ENCODE results near the gene DHRS3. TPM values are rescaled to one million over a fixed set of nuclear protein-coding genes. Genes with fewer than 3 reads are reported as not detected.

Gene DHRS3
- total and polyA plus RNA-seq, 2 donors (not counting 1 experiment from before 2014, with no cell fraction given): 0.37 TPM

DNA sequence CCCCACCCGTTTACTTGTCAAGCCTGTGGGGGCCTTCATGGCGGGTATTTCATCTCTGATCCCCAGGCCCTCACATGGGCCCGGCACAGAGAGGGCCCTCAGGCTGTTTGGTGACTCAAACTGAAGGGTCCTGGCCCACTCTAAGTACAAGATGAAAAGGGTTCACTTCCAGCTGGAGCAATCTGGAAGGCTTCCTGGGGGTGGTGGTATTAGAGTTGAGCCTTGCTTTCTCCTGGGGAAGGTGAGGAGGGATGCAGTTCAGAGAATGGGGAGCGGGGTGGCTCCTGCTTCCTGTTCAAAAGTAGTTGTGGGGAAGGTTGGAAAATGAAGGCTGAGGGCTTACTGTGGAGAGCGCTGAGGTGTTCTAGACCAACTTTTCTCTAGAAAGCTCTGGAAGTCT, 47.7 kb downstream of the DHRS3 start:
- DNase-seq (no peak), ATAC-seq (ENCODE audit: low read depth) (no peak)
- Histone ChIP-seq H3K4me1 (ENCODE audit: control insufficient read depth in 2 of 2, insufficient read depth in 2 of 2, low read length in 2 of 2) (no peaks in the 10 kb centered on the region), H3K9me3 (ENCODE audit: control extremely low read depth in 1 of 3, control insufficient read depth in 2 of 3, insufficient read depth in 1 of 3, low read length in 2 of 3) (peaks cover 0 to 10% (median 0%) of the 10 kb centered on the region in 3 donors), H3K4me2 (replicated peaks; ENCODE audit: low read depth, low read length, poor library complexity, severe bottlenecking) (no peak overlapping the region), H3K27ac (ENCODE audit: low read length in 2 of 2) (no peak overlapping the region), H3K9ac (ENCODE audit: low read length) (no peak overlapping the region), H3K27me3 (replicated peaks in 1 of 4; ENCODE audit: control extremely low read depth in 1 of 4, control insufficient read depth in 3 of 4, insufficient read depth in 4 of 4, low read length in 3 of 4) (no peaks in the 10 kb centered on the region), H3K4me3 (ENCODE audit: control extremely low read depth in 1 of 5, extremely low read depth in 1 of 5, insufficient read depth in 1 of 5, low read depth in 2 of 5, low read length in 4 of 5) (no peak overlapping the region), H2AFZ (ENCODE audit: insufficient read depth, low read depth, low read length, poor library complexity, severe bottlenecking) (no peak overlapping the region), H3K79me2 (ENCODE audit: control insufficient read depth, insufficient read depth, low read length) (no peaks in the 10 kb centered on the region), H4K20me1 (ENCODE audit: control insufficient read depth, insufficient read depth, low read length, poor library complexity, severe bottlenecking) (no peaks in the 10 kb centered on the region), H3K36me3 (replicated peaks in 1 of 2; ENCODE audit: control extremely low read depth in 1 of 2, control insufficient read depth in 1 of 2, extremely low read depth in 1 of 2, insufficient read depth in 2 of 2, low read length in 1 of 2) (no peaks in the 10 kb centered on the region)
- WGBS (ENCODE audit: insufficient coverage): 88% methylated on average over 5 of the region's 5 CpGs
- ChIA-PET CTCF (no interaction called here), POLR2A (no interaction called here)
- no peaks in the 10 kb centered on the region for H3K4me1 Mint-ChIP-seq
- intact Hi-C loops (cut with micrococcal nuclease): no loop called here
- no peak overlapping the region for H3K4me3 Mint-ChIP-seq
- TF ChIP-seq, protein P1, sequence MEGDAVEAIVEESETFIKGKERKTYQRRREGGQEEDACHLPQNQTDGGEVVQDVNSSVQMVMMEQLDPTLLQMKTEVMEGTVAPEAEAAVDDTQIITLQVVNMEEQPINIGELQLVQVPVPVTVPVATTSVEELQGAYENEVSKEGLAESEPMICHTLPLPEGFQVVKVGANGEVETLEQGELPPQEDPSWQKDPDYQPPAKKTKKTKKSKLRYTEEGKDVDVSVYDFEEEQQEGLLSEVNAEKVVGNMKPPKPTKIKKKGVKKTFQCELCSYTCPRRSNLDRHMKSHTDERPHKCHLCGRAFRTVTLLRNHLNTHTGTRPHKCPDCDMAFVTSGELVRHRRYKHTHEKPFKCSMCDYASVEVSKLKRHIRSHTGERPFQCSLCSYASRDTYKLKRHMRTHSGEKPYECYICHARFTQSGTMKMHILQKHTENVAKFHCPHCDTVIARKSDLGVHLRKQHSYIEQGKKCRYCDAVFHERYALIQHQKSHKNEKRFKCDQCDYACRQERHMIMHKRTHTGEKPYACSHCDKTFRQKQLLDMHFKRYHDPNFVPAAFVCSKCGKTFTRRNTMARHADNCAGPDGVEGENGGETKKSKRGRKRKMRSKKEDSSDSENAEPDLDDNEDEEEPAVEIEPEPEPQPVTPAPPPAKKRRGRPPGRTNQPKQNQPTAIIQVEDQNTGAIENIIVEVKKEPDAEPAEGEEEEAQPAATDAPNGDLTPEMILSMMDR (IDR thresholded peaks at IDR 0.05): no peak
- no peak for TF ChIP-seq EZH2 (IDR thresholded peaks at IDR 0.05; ENCODE audit: borderline replicate concordance, insufficient read depth, low read depth, low read length, poor library complexity, severe bottlenecking)
- no peaks in the 10 kb centered on the region for H3K27me3 Mint-ChIP-seq
- H3K9me3 Mint-ChIP-seq (ENCODE audit: insufficient read depth): no peaks in the 10 kb centered on the region
- H3K27ac Mint-ChIP-seq: no peak overlapping the region

DNA sequence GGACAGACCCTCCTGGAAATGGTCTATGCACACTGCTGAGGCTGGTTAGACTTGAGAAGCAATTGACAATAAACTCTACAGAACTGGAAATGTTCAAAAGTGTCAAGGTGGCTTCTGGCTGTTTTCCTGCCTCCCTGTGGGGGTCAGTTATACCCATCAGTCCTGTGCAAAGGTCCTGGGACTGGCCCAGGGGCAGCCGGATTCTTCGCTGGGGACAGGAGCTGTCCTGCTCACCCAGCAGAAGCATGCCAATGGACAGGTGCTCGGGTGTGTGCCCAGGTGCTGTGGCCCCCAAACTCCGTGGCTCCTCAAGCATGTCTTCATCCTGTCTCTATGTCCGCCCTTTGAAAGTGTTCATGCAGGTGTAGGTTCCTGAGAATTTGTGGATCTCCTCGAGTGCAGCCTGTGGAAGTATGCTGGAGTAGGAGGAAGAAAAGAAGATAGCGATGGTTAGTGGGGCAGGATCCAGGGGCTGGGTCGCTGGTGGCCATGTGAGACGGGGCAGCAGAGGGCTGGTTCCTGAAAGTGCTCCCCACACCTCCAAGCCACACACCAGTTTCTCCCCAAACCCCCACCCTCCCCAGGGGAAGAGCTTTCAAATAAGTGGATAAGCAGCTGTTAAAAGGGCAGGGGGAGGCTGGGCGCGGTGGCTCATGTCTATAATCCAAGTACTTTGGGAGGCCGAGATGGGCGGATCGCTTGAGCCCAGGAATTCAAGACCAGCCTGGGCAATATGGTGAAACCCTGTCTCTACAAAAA, 49.8 kb downstream of the DHRS3 start:
- no peak overlapping the region for H3K27ac Mint-ChIP-seq
- H3K79me2 ChIP-seq (ENCODE audit: control insufficient read depth, insufficient read depth, low read length): no peaks in the 10 kb centered on the region
- no peak overlapping the region for H3K27ac ChIP-seq (ENCODE audit: low read length in 2 of 2)
- H3K9ac ChIP-seq (ENCODE audit: low read length): no peak overlapping the region
- no peak overlapping the region for H3K4me3 Mint-ChIP-seq
- DNase-seq (no peak), ATAC-seq (ENCODE audit: low read depth) (no peak)
- H3K27me3 Mint-ChIP-seq: no peaks in the 10 kb centered on the region
- POLR2A ChIA-PET: no interaction called here
- intact Hi-C loops (cut with micrococcal nuclease): no loop called here
- no peaks in the 10 kb centered on the region for H3K36me3 ChIP-seq (replicated peaks in 1 of 2; ENCODE audit: control extremely low read depth in 1 of 2, control insufficient read depth in 1 of 2, extremely low read depth in 1 of 2, insufficient read depth in 2 of 2, low read length in 1 of 2)
- H3K27me3 ChIP-seq (replicated peaks in 1 of 4; ENCODE audit: control extremely low read depth in 1 of 4, control insufficient read depth in 3 of 4, insufficient read depth in 4 of 4, low read length in 3 of 4): no peaks in the 10 kb centered on the region
- no peaks in the 10 kb centered on the region for H4K20me1 ChIP-seq (ENCODE audit: control insufficient read depth, insufficient read depth, low read length, poor library complexity, severe bottlenecking)
- no peak overlapping the region for H3K4me3 ChIP-seq (ENCODE audit: control extremely low read depth in 1 of 5, extremely low read depth in 1 of 5, insufficient read depth in 1 of 5, low read depth in 2 of 5, low read length in 4 of 5)
- H3K4me1 ChIP-seq (ENCODE audit: control insufficient read depth in 2 of 2, insufficient read depth in 2 of 2, low read length in 2 of 2): no peaks in the 10 kb centered on the region
- no peak overlapping the region for H2AFZ ChIP-seq (ENCODE audit: insufficient read depth, low read depth, low read length, poor library complexity, severe bottlenecking)
- H3K4me1 Mint-ChIP-seq: no peaks in the 10 kb centered on the region
- CTCF ChIA-PET: no interaction called here
- 87% methylated on average over 7 of the region's 14 CpGs for WGBS (ENCODE audit: insufficient coverage)
- H3K9me3 Mint-ChIP-seq (ENCODE audit: insufficient read depth): peaks cover 3% of the 10 kb centered on the region
- H3K4me2 ChIP-seq (replicated peaks; ENCODE audit: low read depth, low read length, poor library complexity, severe bottlenecking): no peak overlapping the region
- TF ChIP-seq EZH2 (IDR thresholded peaks at IDR 0.05; ENCODE audit: borderline replicate concordance, insufficient read depth, low read depth, low read length, poor library complexity, severe bottlenecking): no peak
- TF ChIP-seq, protein P1 (IDR thresholded peaks at IDR 0.05): no peak
- H3K9me3 ChIP-seq (ENCODE audit: control extremely low read depth in 1 of 3, control insufficient read depth in 2 of 3, insufficient read depth in 1 of 3, low read length in 2 of 3): peaks cover 0 to 27% (median 16%) of the 10 kb centered on the region in 3 donors

All from B cell (primary cell).